Fibroblast of pulmonary artery (primary cell): ENCODE data around the gene PIP5K1A.

Experiments used
- DNase-seq: peaks from one replicate; pipeline ENCODE4 v3.0.0-alpha.2; 2010; ENCODE audit warnings: low read depth
- H3K4me3 ChIP-seq: replicated peaks from 2 replicates; pipeline ENCODE4 v1.5.1; 2011; ENCODE audit warnings: low read depth, mild to moderate bottlenecking, control low read depth, low read length, moderate library complexity
- CTCF ChIP-seq: IDR thresholded peaks from 2 replicates; pipeline ENCODE4 v1.5.1; 2011; ENCODE audit warnings: mild to moderate bottlenecking, control low read depth, low read length, inconsistent platforms; ENCODE audit errors: missing control alignments

The PIP5K1A gene

GRCh38 chr1:151238467-151238739, 40.1 kb downstream of the PIP5K1A start:
- TF ChIP-seq CTCF: no peak
- DNase-seq: peak; percentile 67
- H3K4me3 ChIP-seq: no peak overlapping the region

GRCh38 chr1:151242442-151242841, 44.1 kb downstream of the PIP5K1A start:
- no peak overlapping the region for H3K4me3 ChIP-seq
- DNase-seq: no peak
- TF ChIP-seq CTCF: no peak

DNA sequence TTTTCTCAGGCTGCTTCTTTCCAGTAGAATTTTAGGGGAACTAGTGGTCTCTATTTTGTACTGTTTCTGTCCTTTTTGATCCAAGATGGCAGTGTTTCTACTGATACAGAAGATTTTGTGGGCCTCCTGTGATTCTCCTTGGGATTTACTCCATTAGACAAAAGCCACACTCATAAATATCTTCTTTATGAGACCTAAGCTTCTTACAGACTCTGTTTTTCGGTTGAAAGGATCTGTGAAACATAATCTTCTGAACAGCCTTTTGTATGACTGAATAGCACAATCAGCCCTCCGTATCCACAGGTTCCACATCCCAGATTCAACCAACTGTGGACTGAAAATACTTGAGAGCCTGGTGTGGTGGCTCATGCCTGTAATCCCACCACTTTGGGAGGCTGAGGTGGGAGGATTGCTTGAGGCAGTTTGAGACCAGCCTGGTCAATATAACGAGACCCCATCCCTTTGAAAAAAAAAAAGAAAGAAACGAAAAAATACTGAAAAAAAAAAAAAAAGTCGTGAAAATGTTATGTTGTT, 45.4 kb downstream of the PIP5K1A start:
- no peak overlapping the region for H3K4me3 ChIP-seq
- TF ChIP-seq CTCF: no peak
- DNase-seq: no peak

- no peak overlapping the region for H3K4me3 ChIP-seq
- no peak for DNase-seq
- no peak for TF ChIP-seq CTCF
These were observed 48.4 kb downstream of the PIP5K1A start for GRCh38 chr1:151246786-151247185.

GRCh38 chr1:151251656-151252470, 53.5 kb downstream of the PIP5K1A start:
- peak; percentile 86 for DNase-seq
- H3K4me3 ChIP-seq: no peak overlapping the region
- TF ChIP-seq CTCF: peak; percentile 93

- DNase-seq: peak; percentile 98
- TF ChIP-seq CTCF: no peak
- H3K4me3 ChIP-seq: peak within 1 kb of the TSS; percentile 79
These were observed 56.2 kb downstream of the PIP5K1A start, which contains the start of gene PSMD4 for GRCh38 chr1:151254217-151255213. Gene PSMD4, plus strand, starts transcription at chr1:151254734. Its CDS starts 49 bp downstream, at chr1:151254783.
